ENCODE measurements around the gene WDR88. TPM values are rescaled to one million over a fixed set of nuclear protein-coding genes. Genes with fewer than 3 reads are reported as not detected.

The WDR88 gene
- total and polyA plus RNA-seq, 8 donors, result not detected

GRCh38 chr19:33157906-33158305, 26.0 kb downstream of the WDR88 start:
- no peak for ATAC-seq

DNA sequence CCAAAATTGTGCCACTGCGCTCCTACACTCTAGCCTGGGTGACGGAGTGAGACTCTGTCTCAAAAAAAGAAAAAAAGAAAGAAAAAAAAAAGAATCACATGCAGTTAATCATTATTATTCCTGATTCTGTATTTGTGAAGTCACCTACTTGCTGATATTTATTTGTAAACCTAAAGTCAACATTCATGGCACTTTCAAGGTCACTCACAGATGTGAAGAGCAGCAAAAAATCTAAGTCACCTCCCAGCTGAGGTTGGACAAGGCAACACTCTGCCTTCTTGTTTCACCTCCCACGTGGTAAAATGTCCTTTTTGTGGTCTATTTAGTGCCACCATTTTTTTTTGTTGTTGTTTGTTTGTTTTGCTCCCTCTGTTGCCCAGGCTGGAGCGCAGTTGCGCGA, 26.5 kb downstream of the WDR88 start:
- no peaks in the 10 kb centered on the region for H3K9me3 ChIP-seq
- no peak for DNase-seq
- ATAC-seq, result peak in 2 of 4 donors; percentile 65 to 71
- no peak overlapping the region for H3K4me3 ChIP-seq
- no peak for FAIRE-seq
- TF ChIP-seq CTCF (IDR thresholded peaks at IDR 0.05), result no peak
- no peaks in the 10 kb centered on the region for H3K27me3 ChIP-seq
- H3K36me3 ChIP-seq, result no peaks in the 10 kb centered on the region
- intact Hi-C loops (cut with DNase I), result no loop called here
- WGBS, 2 donors, result 43 to 44% methylated on average over 6 of the region's 6 CpGs
- peak overlapping the region in 1 of 4 donors; percentile 4 for H3K27ac ChIP-seq
- peaks cover 6 to 9% (median 7%) of the 10 kb centered on the region in 3 donors for H3K4me1 ChIP-seq

More at GRCh38 chr19:33157906-33158305, 26.0 kb downstream of the WDR88 start:
- Histone ChIP-seq H3K4me1 (peaks cover 6 to 9% (median 7%) of the 10 kb centered on the region in 3 donors), H3K4me3 (no peak overlapping the region), H3K36me3 (no peaks in the 10 kb centered on the region), H3K9me3 (no peaks in the 10 kb centered on the region), H3K27me3 (no peaks in the 10 kb centered on the region), H3K27ac (peak overlapping the region in 1 of 4 donors; percentile 4)
- DNase-seq, result no peak
- WGBS, 2 donors, result 46 to 58% methylated on average over 3 of the region's 3 CpGs
- no peak for FAIRE-seq
- TF ChIP-seq CTCF (IDR thresholded peaks at IDR 0.05), result no peak
- intact Hi-C loops (cut with DNase I), result no loop called here

GRCh38 chr19:33159149-33159548, 27.2 kb downstream of the WDR88 start:
- TF ChIP-seq CTCF (IDR thresholded peaks at IDR 0.05), result no peak
- Histone ChIP-seq H3K9me3 (no peaks in the 10 kb centered on the region), H3K4me1 (peaks cover 6 to 9% (median 7%) of the 10 kb centered on the region in 3 donors), H3K27me3 (no peaks in the 10 kb centered on the region), H3K27ac (no peak overlapping the region), H3K36me3 (no peaks in the 10 kb centered on the region), H3K4me3 (no peak overlapping the region)
- intact Hi-C loops (cut with DNase I), result no loop called here
- 98 to 99% methylated on average over 4 of the region's 4 CpGs for WGBS, 2 donors
- FAIRE-seq, result no peak
- no peak for DNase-seq
- ATAC-seq, result no peak

DNA sequence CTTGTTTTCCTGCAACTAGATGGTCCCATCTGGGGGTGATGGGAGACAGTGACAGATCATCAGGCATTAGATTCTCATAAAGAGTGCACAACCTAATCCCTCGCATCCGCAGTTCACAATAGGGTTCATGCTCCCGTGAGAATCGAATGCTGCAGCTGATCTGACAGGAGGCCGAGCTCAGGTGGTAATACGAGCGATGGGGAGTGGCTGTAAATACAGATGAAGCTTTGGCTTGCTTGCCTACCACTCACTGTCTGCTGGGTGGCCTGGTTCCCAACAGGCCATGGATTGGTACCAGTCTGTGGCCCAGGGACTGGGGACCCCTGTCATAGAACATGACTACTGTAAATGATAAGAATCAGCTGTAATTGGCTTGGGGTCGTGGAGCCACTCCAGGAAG, 28.0 kb downstream of the WDR88 start:
- FAIRE-seq (no peak), ATAC-seq (no peak), DNase-seq (no peak)
- Histone ChIP-seq H3K27ac (no peak overlapping the region), H3K9me3 (no peaks in the 10 kb centered on the region), H3K4me3 (no peak overlapping the region), H3K27me3 (no peaks in the 10 kb centered on the region), H3K4me1 (peaks cover 6 to 9% (median 7%) of the 10 kb centered on the region in 3 donors), H3K36me3 (no peaks in the 10 kb centered on the region)
- no peak for TF ChIP-seq CTCF (IDR thresholded peaks at IDR 0.05)
- intact Hi-C loops (cut with DNase I), result no loop called here
- 90 to 95% methylated on average over 8 of the region's 8 CpGs for WGBS, 2 donors

DNA sequence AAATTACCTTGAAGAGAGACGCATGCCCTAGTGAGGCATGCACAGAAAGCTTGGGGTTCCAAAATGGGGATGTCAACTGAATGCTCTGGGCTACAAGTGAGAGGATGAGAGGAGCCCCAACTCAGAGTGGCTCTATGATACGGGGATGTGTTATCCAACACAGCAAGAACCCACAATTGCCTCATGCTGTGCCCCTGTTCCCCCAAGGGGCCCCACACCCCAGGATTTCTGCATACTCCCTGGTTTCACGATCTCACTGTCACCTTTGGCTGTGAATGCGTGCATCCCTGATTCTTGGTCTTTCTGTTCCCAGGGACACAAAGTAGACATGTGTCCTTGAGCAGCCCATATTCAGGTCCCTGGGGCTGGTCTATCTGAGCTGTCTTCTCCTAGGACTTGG, 29.3 kb downstream of the WDR88 start:
- no peak for TF ChIP-seq CTCF (IDR thresholded peaks at IDR 0.05)
- no peak overlapping the region for H3K27ac ChIP-seq
- H3K4me3 ChIP-seq, result no peak overlapping the region
- intact Hi-C loops (cut with DNase I), result no loop called here
- H3K36me3 ChIP-seq, result no peaks in the 10 kb centered on the region
- ATAC-seq (no peak), FAIRE-seq (no peak), DNase-seq (no peak)
- H3K9me3 ChIP-seq, result no peaks in the 10 kb centered on the region
- peaks cover 6 to 9% (median 7%) of the 10 kb centered on the region in 3 donors for H3K4me1 ChIP-seq
- no peaks in the 10 kb centered on the region for H3K27me3 ChIP-seq
- WGBS, 2 donors, result 63 to 95% methylated on average over 4 of the region's 4 CpGs

Measured in pancreas (tissue), 10 donors.